HCT116 (cell line): Measurements from ENCODE around the gene POU5F1.

Experiments
- TF ChIP-seq, protein P1 (sequence below): IDR thresholded peaks from 2 replicates; pipeline ENCODE4 v1.6.1; 2012
- TF ChIP-seq, protein P2 (sequence below): IDR thresholded peaks from 2 replicates; pipeline ENCODE4 v1.6.1; 2012

DNA sequence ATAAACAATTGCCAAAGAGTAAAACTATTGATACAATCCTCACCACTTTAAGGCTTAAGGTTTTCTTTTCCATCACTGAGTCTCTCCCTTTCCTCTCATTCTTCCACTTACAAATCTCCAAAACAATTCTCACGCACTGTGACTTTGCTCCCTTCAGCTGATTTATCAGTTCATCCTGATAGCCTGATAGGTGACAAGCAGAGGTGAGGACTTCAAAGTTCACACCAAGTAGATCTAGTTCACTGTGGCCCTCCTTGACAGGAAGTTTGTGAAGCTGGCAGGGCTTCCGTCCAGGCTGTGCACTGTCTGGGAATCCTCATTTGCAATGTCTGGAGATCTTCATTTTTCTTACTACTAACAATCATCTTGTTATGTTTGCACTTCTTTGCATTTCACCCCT, 35.2 kb upstream of the POU5F1 start:
- TF ChIP-seq, protein P1, sequence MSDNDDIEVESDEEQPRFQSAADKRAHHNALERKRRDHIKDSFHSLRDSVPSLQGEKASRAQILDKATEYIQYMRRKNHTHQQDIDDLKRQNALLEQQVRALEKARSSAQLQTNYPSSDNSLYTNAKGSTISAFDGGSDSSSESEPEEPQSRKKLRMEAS, result no peak
- TF ChIP-seq, protein P2, sequence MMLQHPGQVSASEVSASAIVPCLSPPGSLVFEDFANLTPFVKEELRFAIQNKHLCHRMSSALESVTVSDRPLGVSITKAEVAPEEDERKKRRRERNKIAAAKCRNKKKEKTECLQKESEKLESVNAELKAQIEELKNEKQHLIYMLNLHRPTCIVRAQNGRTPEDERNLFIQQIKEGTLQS, result no peak
